ENCODE measurements around the gene NSD1.

The NSD1 gene

GRCh38 chr5:177311723-177312648 is 178.4 kb downstream of the NSD1 start, which contains the start of gene MXD3:
TSS of gene MXD3 (minus strand) at chr5:177311898. CDS start at chr5:177311830, 68 bp downstream.
- DNase-seq, result peak; percentile 88 to 92 (median 90)

DNA sequence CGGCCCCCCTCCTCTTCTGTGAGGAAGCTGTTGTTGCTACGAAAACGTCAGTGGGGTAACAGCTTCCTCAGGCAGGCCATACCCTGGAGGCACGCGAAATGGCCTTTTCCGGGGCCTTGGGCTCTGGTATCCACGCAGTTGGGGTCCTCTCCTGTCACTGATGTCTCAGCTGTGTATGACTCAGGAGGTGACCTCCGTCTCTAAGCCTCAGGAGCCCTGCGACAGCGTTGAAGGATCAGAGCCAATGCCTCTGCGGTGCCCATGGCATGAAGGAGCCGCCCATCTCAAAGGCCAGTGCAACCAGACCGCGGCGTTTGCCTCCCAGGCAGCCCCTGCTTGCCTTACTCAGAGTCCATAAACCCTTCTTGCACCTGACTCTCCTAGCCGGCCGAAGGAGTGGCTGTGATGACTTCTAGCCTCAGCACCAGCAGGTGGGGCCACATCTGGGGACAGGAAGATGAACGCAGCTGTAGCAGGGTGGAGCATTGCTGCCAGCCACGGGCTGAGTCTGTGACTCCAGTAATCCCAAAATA is 179.1 kb downstream of the NSD1 start:
- no peak for DNase-seq

- DNase-seq, result no peak
These were observed 180.1 kb downstream of the NSD1 start for GRCh38 chr5:177313561-177314259.

- DNase-seq, result no peak
These were observed 181.1 kb downstream of the NSD1 start for GRCh38 chr5:177314376-177315342.

DNA sequence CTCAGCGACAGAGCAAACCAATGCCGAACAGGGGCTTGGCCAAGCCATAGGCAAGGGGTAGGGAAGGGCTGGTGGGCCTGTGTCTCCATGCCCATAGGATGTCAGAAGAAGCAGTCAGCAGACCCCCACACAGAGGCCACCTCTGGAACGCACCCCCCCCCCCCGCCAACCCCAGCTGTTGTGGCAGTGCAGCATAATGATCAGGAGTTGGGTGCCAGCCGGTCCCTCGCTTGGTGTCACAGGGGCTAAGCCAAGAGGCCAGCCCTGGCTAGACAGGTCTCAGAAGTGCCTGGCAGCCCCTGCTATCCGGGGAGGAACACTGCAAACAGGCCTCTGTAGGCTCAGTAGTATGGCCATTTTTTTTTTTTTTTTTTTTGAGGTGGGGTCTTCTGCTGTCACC is 181.8 kb downstream of the NSD1 start:
- DNase-seq, result no peak

DNA sequence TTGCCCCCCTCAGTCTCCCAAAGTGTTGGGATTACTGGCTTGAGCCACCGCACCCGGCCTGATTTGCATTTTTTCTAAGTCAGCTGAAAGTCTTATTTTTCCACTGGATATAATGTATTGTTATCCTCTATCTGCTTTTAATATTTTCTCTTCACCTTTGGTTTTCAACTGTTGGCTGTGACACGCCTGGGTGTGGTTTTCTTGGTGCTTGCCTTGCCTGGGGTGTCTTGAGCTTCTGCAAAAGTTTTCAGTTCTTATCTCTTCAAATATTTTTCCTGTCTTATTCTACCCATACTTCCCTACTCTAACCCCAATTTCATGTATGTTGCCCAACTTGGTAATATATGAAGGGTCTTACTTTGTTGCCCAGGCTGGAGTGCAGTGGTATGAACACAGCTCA is 182.4 kb downstream of the NSD1 start:
- DNase-seq, result no peak

DNA sequence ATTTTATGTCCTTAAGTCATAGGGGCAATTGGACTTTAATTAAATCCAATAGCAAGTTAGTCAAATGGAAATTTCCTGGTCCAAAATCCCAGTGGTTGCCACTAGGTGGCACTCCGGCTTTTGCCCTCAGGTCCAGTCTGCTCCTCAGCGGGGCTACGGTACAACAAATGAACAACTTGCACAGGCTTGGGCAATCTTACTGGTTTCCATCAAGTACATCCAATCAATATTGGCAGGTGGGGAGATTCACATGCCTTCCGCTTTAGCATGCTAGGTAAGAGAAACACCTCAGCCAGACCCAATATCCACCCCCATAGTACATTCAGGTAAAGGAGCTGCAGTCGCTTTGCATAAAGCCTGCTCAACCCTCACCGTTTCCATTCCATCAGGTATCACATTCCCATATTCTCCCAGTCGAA is 184.4 kb downstream of the NSD1 start:
- DNase-seq, result peak; percentile 43 to 65 (median 50)

DNA sequence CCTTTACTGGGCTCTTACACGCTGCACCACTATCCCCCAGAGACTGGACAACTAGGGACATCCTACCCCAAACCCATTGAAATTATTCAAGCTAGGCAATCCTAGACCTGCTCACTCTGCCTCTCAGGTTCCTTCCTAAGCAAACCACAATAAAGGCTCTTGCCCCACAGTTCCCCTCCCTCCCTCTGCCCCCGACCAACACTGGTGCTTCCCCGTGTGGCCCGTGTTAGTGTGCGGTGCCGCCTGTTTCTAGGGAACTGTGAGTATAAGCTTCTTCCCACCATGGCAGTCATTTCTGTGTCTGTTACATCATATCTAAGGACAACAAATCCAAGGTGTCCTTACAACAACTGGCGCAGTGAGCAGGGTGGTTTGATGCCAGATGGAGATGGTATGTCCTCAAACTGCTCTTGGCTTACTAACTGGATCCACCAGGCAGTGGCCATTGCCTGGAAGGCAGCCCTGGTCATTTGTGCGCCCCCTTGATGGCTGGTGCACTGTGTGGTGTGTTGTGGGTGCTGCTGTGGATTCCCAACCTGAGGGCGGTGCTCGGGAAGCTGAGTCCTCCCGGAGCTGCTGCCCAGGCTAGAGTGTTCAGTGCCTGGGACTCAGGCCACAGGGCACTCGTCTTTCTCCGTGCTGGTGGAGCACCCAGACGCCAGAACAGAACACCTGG is 186.5 kb downstream of the NSD1 start:
- DNase-seq, result no peak

- no peak for DNase-seq
These were observed 187.3 kb downstream of the NSD1 start for GRCh38 chr5:177320879-177321278.

DNA sequence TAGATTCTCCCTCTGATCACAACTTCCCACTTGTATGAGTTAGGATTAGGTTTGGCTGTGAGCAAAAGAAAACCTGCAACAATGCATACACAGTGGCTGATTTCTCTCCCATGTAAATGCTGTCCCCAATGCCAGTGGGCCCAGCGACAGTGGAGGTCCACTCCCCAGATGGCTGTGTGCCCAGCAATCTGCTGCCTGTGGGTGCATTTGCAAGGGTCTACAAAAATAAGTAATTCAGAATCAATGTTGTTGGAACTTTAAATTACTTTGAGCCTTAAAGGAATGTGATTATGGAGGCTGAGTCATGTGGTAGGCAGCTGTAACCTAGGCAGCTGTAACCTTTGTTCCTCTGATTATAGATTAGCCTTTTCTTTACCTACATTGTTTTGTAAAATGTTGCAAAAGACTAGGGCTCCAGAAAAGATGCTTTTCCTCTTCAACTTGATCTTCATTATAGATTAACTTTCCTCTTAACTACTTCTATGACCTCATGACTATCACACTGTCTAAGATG is 192.4 kb downstream of the NSD1 start:
- DNase-seq, result no peak

- DNase-seq, result no peak
These were observed 194.3 kb downstream of the NSD1 start for GRCh38 chr5:177327539-177328522.

- no peak for DNase-seq
These were observed 195.1 kb downstream of the NSD1 start for GRCh38 chr5:177328545-177329231.

DNA sequence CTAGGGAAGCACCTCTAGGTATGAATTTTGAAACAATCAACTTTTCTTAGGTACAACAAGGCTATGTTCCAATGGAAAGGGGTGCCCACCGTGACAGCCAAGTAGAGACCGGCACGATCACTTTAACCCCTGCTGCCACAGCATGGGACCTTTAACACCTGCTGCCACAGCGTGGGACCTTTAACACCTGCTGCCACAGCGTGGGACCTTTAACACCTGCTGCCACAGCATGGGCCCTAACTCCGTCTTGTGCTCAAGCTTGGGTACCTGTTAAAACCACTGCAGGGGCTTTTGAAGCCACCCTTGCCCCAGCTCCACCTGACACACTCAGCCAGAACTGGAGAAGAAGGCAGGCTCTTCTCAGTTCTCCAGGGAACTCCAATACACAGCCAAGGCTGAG is 196.3 kb downstream of the NSD1 start:
- DNase-seq, result no peak

- no peak for DNase-seq
These were observed 197.6 kb downstream of the NSD1 start for GRCh38 chr5:177330991-177331842.

DNA sequence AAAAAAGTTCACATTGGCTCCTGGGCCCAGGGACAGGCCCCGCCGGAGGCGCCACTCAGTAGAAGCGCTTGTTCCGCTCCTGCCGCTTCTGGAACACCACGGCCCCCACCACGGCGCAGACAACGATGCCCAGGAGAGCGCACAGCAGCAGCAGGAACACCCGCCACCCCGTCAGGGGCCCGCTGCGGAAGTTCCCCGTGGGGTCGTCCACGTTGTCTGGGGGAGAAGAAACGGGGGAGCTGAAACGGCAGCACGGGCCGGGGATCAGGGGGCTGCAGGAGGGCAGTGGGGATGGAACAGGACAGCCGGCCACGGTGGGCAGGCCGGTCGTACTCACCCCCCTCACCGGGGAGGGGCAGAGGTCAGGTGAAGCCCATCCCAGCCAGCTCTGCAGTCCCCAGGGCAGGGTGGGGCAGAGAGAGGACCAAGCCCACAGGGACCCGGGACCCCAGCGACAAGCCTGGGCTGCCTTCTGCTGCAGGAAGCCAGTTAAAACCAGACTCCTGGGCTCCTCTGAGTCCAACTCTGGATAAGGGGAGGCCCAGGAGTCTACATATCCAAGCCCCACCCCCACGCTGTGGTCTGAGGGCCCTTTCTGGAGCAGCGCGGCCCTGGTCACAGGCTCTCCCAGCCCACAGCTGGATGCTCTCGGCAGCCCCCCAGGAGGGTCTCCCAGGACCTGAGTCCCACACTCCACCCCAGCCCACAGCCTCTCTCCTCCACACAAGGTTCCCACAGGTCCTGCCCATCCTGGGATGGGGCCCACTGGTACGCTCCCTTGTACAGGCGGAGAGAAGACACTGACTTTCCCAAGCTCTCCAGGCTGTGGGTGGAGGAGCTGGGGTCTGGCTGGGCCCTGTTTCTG is 198.7 kb downstream of the NSD1 start:
- no peak for DNase-seq

DNA sequence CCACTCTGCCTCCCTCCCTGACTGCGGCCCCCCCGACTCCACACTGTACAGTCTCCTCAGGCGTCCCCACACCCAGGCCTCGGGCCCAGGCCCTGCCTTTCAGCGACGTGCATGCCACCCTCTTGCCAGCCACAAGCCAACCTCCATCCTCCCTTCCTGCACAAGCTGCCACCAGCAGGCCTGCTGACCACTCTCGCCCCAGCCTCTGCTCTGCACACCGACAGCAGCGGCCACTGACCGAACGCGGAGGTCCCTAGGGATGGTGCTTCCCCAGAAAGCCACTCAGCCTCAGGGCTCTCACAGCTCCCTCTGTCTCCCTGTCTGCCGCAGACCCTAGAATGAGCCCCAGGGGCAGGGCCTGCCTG is 199.3 kb downstream of the NSD1 start:
- DNase-seq, result no peak

- DNase-seq, result no peak
These were observed 200.0 kb downstream of the NSD1 start for GRCh38 chr5:177333420-177334154.

Data from activated CD4-positive, CD25-positive, alpha-beta regulatory T cell (primary cell).